Measurements from ENCODE around the gene COQ5.

Gene COQ5

DNA sequence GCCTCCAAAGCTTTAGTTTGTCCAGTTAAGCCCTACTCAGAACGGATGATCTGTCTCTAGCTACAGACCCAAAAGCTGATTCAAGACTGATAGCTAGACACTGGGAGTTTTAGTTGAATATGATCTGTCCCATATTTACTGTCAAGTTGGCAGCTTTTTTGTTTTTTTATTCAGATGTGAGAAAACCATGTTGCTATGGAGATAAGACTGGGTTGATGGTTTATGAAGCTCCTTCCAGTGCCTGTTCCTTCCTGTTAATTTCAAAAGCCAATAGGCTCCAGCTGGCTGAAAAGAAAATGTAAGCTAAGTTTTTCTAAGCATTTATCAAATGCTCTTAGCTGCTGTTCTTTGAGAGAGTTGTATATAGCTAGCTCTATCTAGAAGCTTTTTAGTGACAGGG is 28.4 kb downstream of the COQ5 start:
- Histone ChIP-seq H3K9me3 (no peaks in the 10 kb centered on the region), H3K4me1 (ENCODE audit: control insufficient read depth in 1 of 2, insufficient read depth in 1 of 2, low read depth in 1 of 2, low read length in 1 of 2) (peaks cover 11 to 12% of the 10 kb centered on the region in 2 experiments), H3K4me3 (ENCODE audit: low read depth in 1 of 2, low read length in 1 of 2) (no peak overlapping the region), H3K36me3 (peaks cover 30% of the 10 kb centered on the region), H3K27ac (no peak overlapping the region), H3K27me3 (no peaks in the 10 kb centered on the region)
- TF ChIP-seq, protein P1, sequence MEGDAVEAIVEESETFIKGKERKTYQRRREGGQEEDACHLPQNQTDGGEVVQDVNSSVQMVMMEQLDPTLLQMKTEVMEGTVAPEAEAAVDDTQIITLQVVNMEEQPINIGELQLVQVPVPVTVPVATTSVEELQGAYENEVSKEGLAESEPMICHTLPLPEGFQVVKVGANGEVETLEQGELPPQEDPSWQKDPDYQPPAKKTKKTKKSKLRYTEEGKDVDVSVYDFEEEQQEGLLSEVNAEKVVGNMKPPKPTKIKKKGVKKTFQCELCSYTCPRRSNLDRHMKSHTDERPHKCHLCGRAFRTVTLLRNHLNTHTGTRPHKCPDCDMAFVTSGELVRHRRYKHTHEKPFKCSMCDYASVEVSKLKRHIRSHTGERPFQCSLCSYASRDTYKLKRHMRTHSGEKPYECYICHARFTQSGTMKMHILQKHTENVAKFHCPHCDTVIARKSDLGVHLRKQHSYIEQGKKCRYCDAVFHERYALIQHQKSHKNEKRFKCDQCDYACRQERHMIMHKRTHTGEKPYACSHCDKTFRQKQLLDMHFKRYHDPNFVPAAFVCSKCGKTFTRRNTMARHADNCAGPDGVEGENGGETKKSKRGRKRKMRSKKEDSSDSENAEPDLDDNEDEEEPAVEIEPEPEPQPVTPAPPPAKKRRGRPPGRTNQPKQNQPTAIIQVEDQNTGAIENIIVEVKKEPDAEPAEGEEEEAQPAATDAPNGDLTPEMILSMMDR (IDR thresholded peaks at IDR 0.05): no peak

GRCh38 chr12:120498870-120499515 is 30.0 kb downstream of the COQ5 start:
- no peak overlapping the region for H3K4me3 ChIP-seq (ENCODE audit: low read depth in 1 of 2, low read length in 1 of 2)
- H3K9me3 ChIP-seq: no peaks in the 10 kb centered on the region
- TF ChIP-seq, protein P1 (IDR thresholded peaks at IDR 0.05): no peak
- peaks cover 23% of the 10 kb centered on the region for H3K36me3 ChIP-seq
- no peak overlapping the region for H3K27ac ChIP-seq
- H3K27me3 ChIP-seq: no peaks in the 10 kb centered on the region
- peaks cover 11 to 16% of the 10 kb centered on the region in 2 experiments for H3K4me1 ChIP-seq (ENCODE audit: control insufficient read depth in 1 of 2, insufficient read depth in 1 of 2, low read depth in 1 of 2, low read length in 1 of 2)

GRCh38 chr12:120497524-120498150 is 31.3 kb downstream of the COQ5 start:
- peaks cover 14% of the 10 kb centered on the region for H3K36me3 ChIP-seq
- no peaks in the 10 kb centered on the region for H3K9me3 ChIP-seq
- no peaks in the 10 kb centered on the region for H3K27me3 ChIP-seq
- H3K27ac ChIP-seq: no peak overlapping the region
- TF ChIP-seq, protein P1 (IDR thresholded peaks at IDR 0.05): no peak
- no peak overlapping the region for H3K4me3 ChIP-seq (ENCODE audit: low read depth in 1 of 2, low read length in 1 of 2)
- peaks cover 11 to 16% of the 10 kb centered on the region in 2 experiments for H3K4me1 ChIP-seq (ENCODE audit: control insufficient read depth in 1 of 2, insufficient read depth in 1 of 2, low read depth in 1 of 2, low read length in 1 of 2)

DNA sequence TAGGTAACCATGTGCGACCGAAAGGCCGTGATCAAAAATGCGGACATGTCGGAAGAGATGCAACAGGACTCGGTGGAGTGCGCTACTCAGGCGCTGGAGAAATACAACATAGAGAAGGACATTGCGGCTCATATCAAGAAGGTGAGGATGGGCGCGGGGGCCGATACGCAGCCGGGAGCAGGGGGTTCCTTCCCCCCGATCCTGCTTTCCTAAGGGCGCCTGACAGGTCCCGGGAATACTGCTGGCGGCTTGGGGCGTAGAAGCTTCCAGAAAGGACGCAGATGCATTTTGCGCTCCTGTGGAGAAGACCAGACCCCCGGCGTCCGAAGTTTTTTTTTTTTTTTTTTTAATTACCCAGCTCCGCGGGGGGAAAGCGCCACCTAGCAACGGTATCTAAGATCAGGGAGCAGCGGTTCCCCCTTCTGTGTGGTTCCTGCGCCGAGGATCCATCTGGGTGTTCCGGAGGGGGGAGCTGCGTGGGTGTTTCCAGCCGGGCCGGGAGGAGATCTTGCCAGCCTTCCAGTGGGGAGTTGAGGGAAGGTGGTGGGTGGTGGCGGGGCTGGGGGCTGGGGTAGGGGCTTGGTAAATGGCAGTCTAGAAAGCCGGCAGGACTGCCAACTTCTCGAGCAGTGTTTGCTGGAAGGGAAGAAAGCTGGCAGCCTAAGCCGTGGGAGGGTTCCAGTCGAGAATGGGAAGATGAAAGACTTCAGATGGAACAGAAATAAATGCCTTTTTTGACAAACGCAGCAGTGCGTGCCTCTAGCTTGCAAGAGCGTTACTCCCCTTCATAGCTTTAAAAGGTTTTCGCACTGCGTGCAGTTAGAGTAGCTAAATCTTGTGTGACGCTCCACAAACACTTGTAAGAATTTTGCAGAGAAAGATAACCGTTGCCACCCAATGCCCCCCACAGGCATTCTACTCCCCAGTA is 32.3 kb downstream of the COQ5 start:
- H3K4me3 ChIP-seq (ENCODE audit: low read depth in 1 of 2, low read length in 1 of 2): peak overlapping the region; percentile 76 to 80
- H3K9me3 ChIP-seq: no peaks in the 10 kb centered on the region
- H3K36me3 ChIP-seq: peaks cover 14% of the 10 kb centered on the region
- TF ChIP-seq, protein P1 (IDR thresholded peaks at IDR 0.05): no peak
- no peaks in the 10 kb centered on the region for H3K27me3 ChIP-seq
- peak overlapping the region; percentile 47 for H3K27ac ChIP-seq
- H3K4me1 ChIP-seq (ENCODE audit: control insufficient read depth in 1 of 2, insufficient read depth in 1 of 2, low read depth in 1 of 2, low read length in 1 of 2): peaks cover 11 to 16% of the 10 kb centered on the region in 2 experiments

- Histone ChIP-seq H3K9me3 (no peaks in the 10 kb centered on the region), H3K4me1 (ENCODE audit: control insufficient read depth in 1 of 2, insufficient read depth in 1 of 2, low read depth in 1 of 2, low read length in 1 of 2) (peaks cover 11 to 16% of the 10 kb centered on the region in 2 experiments), H3K4me3 (ENCODE audit: low read depth in 1 of 2, low read length in 1 of 2) (peak within 1 kb of the TSS; percentile 76 to 80), H3K36me3 (peaks cover 11% of the 10 kb centered on the region), H3K27me3 (no peaks in the 10 kb centered on the region), H3K27ac (peak within 1 kb of the TSS; percentile 47)
- TF ChIP-seq, protein P1 (IDR thresholded peaks at IDR 0.05): peak; percentile 30
These were observed 33.1 kb downstream of the COQ5 start, which contains the start of gene DYNLL1 for GRCh38 chr12:120495731-120496412. Gene DYNLL1, plus strand, starts transcription at chr12:120496113. Its CDS starts 309 bp downstream, at chr12:120496422.
